H1 (cell line): ENCODE data around the gene UBASH3B. TPM values are rescaled to one million over a fixed set of nuclear protein-coding genes. Genes with fewer than 3 reads are reported as not detected.

Source experiments
- CTCF ChIA-PET: fragments of 300-600 bp; sonication (Branson Sonifier 250); formaldehyde crosslinking; loops from one replicate; lab custom pipeline; 2021; ENCODE audit not compliant: partially characterized antibody; lab: Charles Lee
- POLR2A ChIA-PET: fragments of 300-600 bp; sonication (Branson Sonifier 250); formaldehyde crosslinking; loops from one replicate; lab custom pipeline; 2021; ENCODE audit warnings: inconsistent platforms; ENCODE audit not compliant: partially characterized antibody; lab: Charles Lee
- DNase-seq, 2 experiments: peaks; one replicate each; pipeline versions ENCODE4 v3.0.0 to v3.0.0-alpha.2; 2010 to 2022; ENCODE audit warnings: low spot score in 2 of 2, low read depth in 1 of 2, mixed read lengths in 1 of 2
- FAIRE-seq: peaks from 2 replicates; lab custom pipeline; 2011; peaks lifted over from hg19 to GRCh38; lab: Jason Lieb, UNC
- H2AFZ ChIP-seq: 2 replicates; pipeline ENCODE4 v1.8.1; 2012; ENCODE audit warnings: low read length, inconsistent platforms
- H2AK5ac ChIP-seq: 2 replicates; pipeline ENCODE4 v1.6.1; 2013; ENCODE audit warnings: low read depth, low read length
- H2BK120ac ChIP-seq: replicated peaks from 2 replicates; pipeline ENCODE3; 2013; ENCODE audit warnings: low read depth, low read length, inconsistent platforms
- H2BK12ac ChIP-seq: 2 replicates; pipeline ENCODE4 v1.6.1; 2013; ENCODE audit warnings: low read depth, low read length
- H2BK15ac ChIP-seq: 2 replicates; pipeline ENCODE4 v1.6.1; 2013; ENCODE audit warnings: low read length
- H2BK20ac ChIP-seq: 2 replicates; pipeline ENCODE4 v1.6.1; 2013; ENCODE audit warnings: low read length
- H2BK5ac ChIP-seq: 2 replicates; pipeline ENCODE4 v1.6.1; 2013; ENCODE audit warnings: low read depth, low read length
- H3K14ac ChIP-seq: 2 replicates; pipeline ENCODE4 v1.6.1; 2013; ENCODE audit warnings: inconsistent platforms; ENCODE audit not compliant: insufficient read length
- H3K18ac ChIP-seq: 2 replicates; pipeline ENCODE4 v1.6.1; 2013; ENCODE audit warnings: low read length; ENCODE audit errors: extremely low read depth
- H3K23ac ChIP-seq: 2 replicates; pipeline ENCODE4 v1.6.1; 2013; ENCODE audit warnings: inconsistent platforms; ENCODE audit not compliant: insufficient read length
- H3K23me2 ChIP-seq: 2 replicates; pipeline ENCODE4 v1.6.1; 2013; ENCODE audit warnings: low read depth, low read length
- H3K27ac ChIP-seq: 2 replicates; pipeline ENCODE4 v1.6.1; 2011; ENCODE audit warnings: low read depth, low read length, inconsistent platforms
- H3K27me3 ChIP-seq, 4 experiments: replicated peaks in 1 of 4; 1 replicate in 1 of 4; 2 replicates in 3 of 4; pipeline versions ENCODE4 v1.6.1 to v1.8.1; 2011 to 2013; ENCODE audit warnings: low read length in 3 of 4, mild to moderate bottlenecking in 3 of 4, inconsistent platforms in 2 of 4, mixed read lengths in 2 of 4, moderate library complexity in 1 of 4; ENCODE audit not compliant: control insufficient read depth in 3 of 4, insufficient read depth in 3 of 4; ENCODE audit errors: extremely low read depth in 1 of 4
- H3K36me3 ChIP-seq, 4 experiments: 2 replicates each; pipeline versions ENCODE4 v1.6.1 to v1.8.1; 2011 to 2013; ENCODE audit warnings: mild to moderate bottlenecking in 4 of 4, low read length in 3 of 4, moderate library complexity in 2 of 4, control low read depth in 1 of 4, inconsistent platforms in 1 of 4; ENCODE audit not compliant: insufficient read depth in 4 of 4, control insufficient read depth in 2 of 4
- H3K4ac ChIP-seq: replicated peaks from 2 replicates; pipeline ENCODE3; 2013; ENCODE audit warnings: low read length, low read depth, mixed read lengths, inconsistent platforms; ENCODE audit not compliant: insufficient read length
- H3K4me1 ChIP-seq, 4 experiments: replicated peaks in 1 of 4; 1 replicate in 1 of 4; 2 replicates in 3 of 4; pipeline versions ENCODE4 v1.6.1 to v1.8.1; 2011 to 2013; ENCODE audit warnings: low read length in 3 of 4, inconsistent platforms in 2 of 4, mixed read lengths in 1 of 4; ENCODE audit not compliant: insufficient read depth in 4 of 4, control insufficient read depth in 3 of 4
- H3K4me2 ChIP-seq, 2 experiments: 2 replicates each; pipeline versions ENCODE4 v1.6.1 to v1.8.1; 2011 to 2013; ENCODE audit warnings: low read depth in 2 of 2, low read length in 2 of 2, control low read depth in 1 of 2, inconsistent platforms in 1 of 2, mild to moderate bottlenecking in 1 of 2; ENCODE audit not compliant: insufficient read depth in 1 of 2
- H3K4me3 ChIP-seq, 4 experiments: fragments of 200-600, 300-600 bp in 1 of 4; sonication (generic), shearing (Covaris generic), sonication (Bioruptor Twin) in 1 of 4; 2 replicates each; pipeline versions ENCODE4 v1.5.1 to v1.8.1; 2011 to 2016; ENCODE audit warnings: low read length in 4 of 4, low read depth in 3 of 4, control low read depth in 2 of 4, inconsistent platforms in 2 of 4, mild to moderate bottlenecking in 2 of 4, mixed read lengths in 1 of 4, moderate library complexity in 1 of 4; ENCODE audit not compliant: insufficient read depth in 2 of 4; ENCODE audit errors: extremely low read depth in 1 of 4
- H3K56ac ChIP-seq: replicated peaks from 2 replicates; pipeline ENCODE3; 2013; ENCODE audit warnings: low read depth, mild to moderate bottlenecking, mixed read lengths, low read length, inconsistent platforms; ENCODE audit not compliant: insufficient read length
- H3K79me1 ChIP-seq: 2 replicates; pipeline ENCODE4 v1.6.1; 2013; ENCODE audit warnings: low read depth, low read length, control low read depth
- H3K79me2 ChIP-seq, 2 experiments: 2 replicates each; pipeline versions ENCODE4 v1.6.1 to v1.8.1; 2012 to 2013; ENCODE audit warnings: low read length in 2 of 2, mild to moderate bottlenecking in 2 of 2, inconsistent platforms in 1 of 2; ENCODE audit not compliant: insufficient read depth in 2 of 2, control insufficient read depth in 1 of 2
- H3K9ac ChIP-seq, 4 experiments: replicated peaks in 1 of 4; 1 replicate in 1 of 4; 2 replicates in 3 of 4; pipeline versions ENCODE4 v1.6.1 to v1.8.1; 2011 to 2013; ENCODE audit warnings: low read depth in 3 of 4, low read length in 3 of 4, control low read depth in 2 of 4, mild to moderate bottlenecking in 2 of 4, moderate library complexity in 2 of 4, inconsistent platforms in 1 of 4; ENCODE audit errors: extremely low read depth in 1 of 4
- H3K9me3 ChIP-seq, 2 experiments: 2 replicates each; pipeline versions ENCODE4 v1.6.1 to v1.8.1; 2012 to 2013; ENCODE audit warnings: mild to moderate bottlenecking in 2 of 2, moderate library complexity in 2 of 2, control low read depth in 1 of 2, inconsistent platforms in 1 of 2, low read depth in 1 of 2, low read length in 1 of 2, mixed read lengths in 1 of 2; ENCODE audit not compliant: insufficient read depth in 2 of 2
- H4K20me1 ChIP-seq, 2 experiments: replicated peaks in 1 of 2; 2 replicates each; pipeline versions ENCODE3 to v1.8.1; 2011 to 2013; ENCODE audit warnings: inconsistent platforms in 2 of 2, low read length in 2 of 2, mild to moderate bottlenecking in 1 of 2; ENCODE audit not compliant: insufficient read depth in 2 of 2, control insufficient read depth in 1 of 2
- H4K5ac ChIP-seq: 2 replicates; pipeline ENCODE4 v1.6.1; 2013; ENCODE audit warnings: low read length, low read depth, mixed read lengths, inconsistent platforms; ENCODE audit not compliant: insufficient read length
- H4K8ac ChIP-seq: 2 replicates; pipeline ENCODE4 v1.8.0; 2013; ENCODE audit warnings: mild to moderate bottlenecking, moderate library complexity, low read length, inconsistent platforms; ENCODE audit not compliant: insufficient read depth; ENCODE audit errors: extremely low read depth
- H4K91ac ChIP-seq: replicated peaks from 2 replicates; pipeline ENCODE3; 2013; ENCODE audit warnings: low read length, mixed read lengths, inconsistent platforms; ENCODE audit not compliant: insufficient read length
- BRCA1 ChIP-seq: IDR thresholded peaks from 2 replicates; pipeline ENCODE4 v1.6.1; 2012; ENCODE audit warnings: low read depth, low read length, improper control_type of control experiment
- CBX8 ChIP-seq: fragments of 300-800, 300-1000 bp; sonication (generic); IDR thresholded peaks from 2 replicates; pipeline ENCODE4 v1.7.1; 2016; ENCODE audit warnings: low read depth, low read length, borderline replicate concordance
- CREB1 ChIP-seq: IDR thresholded peaks from 2 replicates; pipeline ENCODE4 v1.6.1; 2012; ENCODE audit warnings: inconsistent platforms
- SP1 ChIP-seq: IDR thresholded peaks from 2 replicates; pipeline ENCODE4 v1.6.1; 2011; ENCODE audit warnings: low read depth, low read length
- TCF12 ChIP-seq: IDR thresholded peaks from 2 replicates; pipeline ENCODE4 v1.6.1; 2011; ENCODE audit warnings: low read depth, mild to moderate bottlenecking, low read length
- WGBS, 2 experiments: shearing (Covaris generic) in 1 of 2; methylation state at CpG; one replicate each; pipeline versions ENCODE4 v1.1.6 to v1.1.7; 2013 to 2015; ENCODE audit warnings: low lambda C conversion rate in 2 of 2, mixed read lengths in 2 of 2, inconsistent platforms in 1 of 2, low coverage in 1 of 2, missing lambda C conversion rate in 1 of 2; ENCODE audit not compliant: insufficient replicate concordance in 2 of 2, insufficient coverage in 1 of 2, insufficient read length in 1 of 2; ENCODE audit errors: extremely low coverage in 1 of 2, missing lambda C conversion rate in 1 of 2; 5-methylcytosine and 5-hydroxymethylcytosine counted together
- polyA plus RNA-seq, 7 experiments: library from polyadenylated mRNA; depleted of rRNA in 3 of 7; stranded (reverse) in 5 of 7; unstranded in 2 of 7; fragments of >200 nt in 5 of 7; fragments of 200-250 nt in 2 of 7; gene quantifications; 1 replicate in 5 of 7; 2 replicates in 1 of 7; 4 replicates in 1 of 7; pipeline versions ENCODE4 v1.2.1 to v1.2.3, GENCODE V29; 2011 to 2013; ENCODE audit warnings: missing spikeins in 2 of 7, mixed read lengths in 2 of 7
- total RNA-seq: library from RNA; stranded (reverse); fragmentation: NEBNext Ultra II Directional; extraction: Animal tissue kit (Norgen Biotek cat#: 25700); gene quantifications from 2 replicates; pipeline ENCODE4 v1.2.1, GENCODE V29; 2021
- TF ChIP-seq, protein P1 (sequence below): IDR thresholded peaks from 2 replicates; pipeline ENCODE4 v1.6.1; 2012; ENCODE audit warnings: low read length, inconsistent platforms

UBASH3B gene
- total and polyA plus RNA-seq, 2 of the 8 experiments (the other 6 are each of a cell fraction or from before 2014, with no cell fraction given), result 7.5 to 9.5 TPM

DNA sequence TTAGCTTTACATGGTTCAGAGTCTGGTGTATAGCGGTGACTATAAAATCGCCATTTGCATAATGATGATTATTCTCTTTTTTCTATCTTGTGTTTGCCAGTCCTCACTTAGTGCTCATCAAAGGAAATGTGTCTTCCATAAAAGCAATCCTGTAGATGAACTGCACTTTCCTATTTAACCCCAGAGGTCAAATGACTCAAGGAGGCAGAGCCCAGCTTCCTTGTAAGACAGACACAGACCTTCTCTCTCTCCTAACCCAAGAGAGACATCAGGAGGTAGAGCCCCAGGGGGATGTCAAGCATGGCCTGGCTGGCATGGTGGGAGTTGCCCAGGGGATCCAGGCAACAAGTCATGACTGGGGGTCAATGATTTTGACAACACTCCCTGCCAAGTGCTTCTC, 135.9 kb downstream of the UBASH3B start:
- Histone ChIP-seq H2BK5ac (no peak overlapping the region), H3K4me1 (no peaks in the 10 kb centered on the region), H3K9ac (no peak overlapping the region), H2BK12ac (no peak overlapping the region), H3K23me2 (no peaks in the 10 kb centered on the region), H3K79me1 (no peaks in the 10 kb centered on the region), H3K79me2 (no peaks in the 10 kb centered on the region), H4K91ac (no peak overlapping the region), H2AFZ (no peak overlapping the region), H2BK120ac (no peak overlapping the region), H3K4me3 (no peak overlapping the region), H3K4me2 (no peak overlapping the region), H4K8ac (no peak overlapping the region), H2BK15ac (no peak overlapping the region), H2AK5ac (no peak overlapping the region), H3K27ac (no peak overlapping the region), H3K56ac (no peak overlapping the region), H3K4ac (no peak overlapping the region), H4K20me1 (no peaks in the 10 kb centered on the region), H3K23ac (no peak overlapping the region), H4K5ac (no peak overlapping the region), H3K9me3 (no peaks in the 10 kb centered on the region), H3K18ac (no peak overlapping the region), H3K14ac (no peak overlapping the region), H3K27me3 (no peaks in the 10 kb centered on the region), H3K36me3 (no peaks in the 10 kb centered on the region), H2BK20ac (no peak overlapping the region)
- CTCF ChIA-PET, result interaction anchor here (0.9 to 24.9 kb wide), 12 partner anchors 9 to 265 kb away, joined by 3 to 356 read pairs (median 6); no protein-coding TSS in a partner anchor
- DNase-seq, result no peak
- TF ChIP-seq CBX8, result no peak
- TF ChIP-seq BRCA1, result no peak
- TF ChIP-seq CREB1, result no peak
- TF ChIP-seq TCF12, result no peak
- TF ChIP-seq, protein P1, sequence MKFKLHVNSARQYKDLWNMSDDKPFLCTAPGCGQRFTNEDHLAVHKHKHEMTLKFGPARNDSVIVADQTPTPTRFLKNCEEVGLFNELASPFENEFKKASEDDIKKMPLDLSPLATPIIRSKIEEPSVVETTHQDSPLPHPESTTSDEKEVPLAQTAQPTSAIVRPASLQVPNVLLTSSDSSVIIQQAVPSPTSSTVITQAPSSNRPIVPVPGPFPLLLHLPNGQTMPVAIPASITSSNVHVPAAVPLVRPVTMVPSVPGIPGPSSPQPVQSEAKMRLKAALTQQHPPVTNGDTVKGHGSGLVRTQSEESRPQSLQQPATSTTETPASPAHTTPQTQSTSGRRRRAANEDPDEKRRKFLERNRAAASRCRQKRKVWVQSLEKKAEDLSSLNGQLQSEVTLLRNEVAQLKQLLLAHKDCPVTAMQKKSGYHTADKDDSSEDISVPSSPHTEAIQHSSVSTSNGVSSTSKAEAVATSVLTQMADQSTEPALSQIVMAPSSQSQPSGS, result no peak
- TF ChIP-seq SP1, result no peak
- POLR2A ChIA-PET, result no interaction called here
- 88% methylated on average over 2 of the region's 2 CpGs; no CpG with 5 or more reads in 1 of the 2 experiments for WGBS, 2 experiments
- FAIRE-seq, result no peak
